Stimulated activated CD8-positive, alpha-beta memory T cell treated with anti-CD3 and anti-CD28 coated beads, Interleukin-15, amount 100 ng/mL, for 4 hours (primary cell): ENCODE results near the gene ACCSL.

Experiments
- DNase-seq, 2 donors: peaks; one replicate each; pipeline ENCODE4 v3.0.0-alpha.2; 2020; ENCODE audit warnings: low read depth in 2 of 2

Gene ACCSL

DNA sequence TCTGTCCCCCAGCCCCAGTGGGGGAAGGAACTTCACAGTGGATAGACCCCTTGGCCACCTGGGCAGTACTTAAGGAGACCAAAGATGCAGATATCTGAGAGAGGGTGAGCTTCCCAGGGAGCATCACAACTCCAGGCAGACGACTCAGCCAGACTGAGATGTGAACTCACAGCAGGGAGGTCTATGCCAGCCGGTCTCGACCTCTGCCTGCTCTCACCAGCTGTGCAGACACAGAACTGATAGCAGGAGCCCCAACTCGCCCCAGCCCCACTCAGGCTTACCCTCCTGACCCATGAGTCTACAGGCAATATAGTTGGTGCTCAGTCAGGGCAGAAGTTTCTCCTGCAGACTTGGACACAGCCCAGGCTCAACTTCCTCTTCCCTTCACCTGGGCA, 29.7 kb upstream of the ACCSL start:
- no peak for DNase-seq

DNA sequence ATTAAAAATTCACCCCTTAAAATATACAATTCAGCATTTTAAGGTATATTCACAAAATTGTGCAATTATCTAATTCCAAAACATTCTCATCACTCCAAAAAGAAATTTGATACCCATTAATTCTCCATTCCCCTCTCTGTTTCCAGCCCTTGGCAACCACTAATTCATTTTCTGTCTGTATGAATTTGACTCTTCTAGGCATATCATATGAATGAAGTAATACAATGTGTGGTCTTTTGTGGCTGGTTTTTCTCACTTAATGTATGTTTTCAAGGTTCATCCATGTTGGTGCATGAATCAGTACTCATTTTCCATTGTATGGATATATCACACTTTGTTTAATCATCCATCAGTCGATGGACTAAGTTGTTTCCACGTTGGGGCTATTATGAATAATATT, 29.0 kb upstream of the ACCSL start:
- DNase-seq = no peak

DNA sequence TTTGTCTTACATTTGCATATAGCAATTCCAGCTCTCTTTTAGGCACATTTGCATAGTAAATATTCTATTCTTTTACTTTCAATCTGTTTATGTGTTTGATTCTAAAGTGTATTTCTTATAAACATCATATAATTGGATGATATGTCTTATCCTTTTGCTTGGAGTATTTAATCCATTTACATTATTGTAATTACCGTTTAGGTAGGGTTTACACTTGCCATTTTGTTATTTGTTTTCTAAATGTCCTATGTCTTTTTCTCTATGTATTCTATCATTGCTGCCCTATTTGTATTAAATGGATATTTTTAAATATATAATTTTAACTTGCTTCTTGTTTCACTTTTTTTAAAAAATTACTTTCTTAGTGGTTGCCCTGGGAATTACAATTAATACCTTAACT, 22.8 kb upstream of the ACCSL start:
- no peak for DNase-seq

DNA sequence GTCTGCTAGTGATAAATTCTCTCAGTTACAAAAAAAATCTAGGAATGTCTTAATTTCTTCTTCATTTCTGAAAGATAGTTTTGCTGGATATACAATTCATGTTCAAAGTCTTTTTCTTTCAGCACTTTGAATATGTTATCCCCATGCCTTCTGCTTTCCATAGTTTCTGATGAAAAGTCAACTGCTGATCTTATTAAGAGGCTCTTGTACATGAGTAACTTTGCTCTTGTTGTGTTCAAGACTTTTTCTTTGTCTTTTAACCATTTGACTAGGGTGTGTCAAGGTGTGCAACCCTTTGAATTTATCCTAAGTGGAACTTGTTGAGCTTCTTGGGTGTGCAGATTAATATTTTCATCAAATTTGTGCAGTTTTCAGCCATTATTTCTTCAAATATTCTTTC, 22.1 kb upstream of the ACCSL start:
- DNase-seq = no peak

DNA sequence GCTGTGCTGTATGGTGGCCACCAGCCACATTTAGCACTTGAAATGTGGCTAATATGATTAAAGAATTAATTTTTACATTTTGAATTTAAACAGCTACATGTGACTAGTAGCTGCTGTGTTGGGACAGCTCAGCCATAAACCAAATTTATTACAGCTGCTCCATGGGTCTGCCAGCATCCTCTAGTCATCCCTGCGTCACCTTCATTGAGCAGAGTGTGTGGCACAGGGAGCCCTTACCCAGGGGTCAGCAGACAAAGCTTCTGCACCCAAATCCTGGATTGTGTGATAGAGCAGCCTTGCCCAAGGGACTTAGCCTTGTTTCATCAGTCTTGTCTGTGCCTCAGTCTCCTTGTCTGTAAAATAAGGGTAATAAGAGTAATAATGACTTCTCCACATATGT, 19.4 kb upstream of the ACCSL start:
- no peak for DNase-seq

DNA sequence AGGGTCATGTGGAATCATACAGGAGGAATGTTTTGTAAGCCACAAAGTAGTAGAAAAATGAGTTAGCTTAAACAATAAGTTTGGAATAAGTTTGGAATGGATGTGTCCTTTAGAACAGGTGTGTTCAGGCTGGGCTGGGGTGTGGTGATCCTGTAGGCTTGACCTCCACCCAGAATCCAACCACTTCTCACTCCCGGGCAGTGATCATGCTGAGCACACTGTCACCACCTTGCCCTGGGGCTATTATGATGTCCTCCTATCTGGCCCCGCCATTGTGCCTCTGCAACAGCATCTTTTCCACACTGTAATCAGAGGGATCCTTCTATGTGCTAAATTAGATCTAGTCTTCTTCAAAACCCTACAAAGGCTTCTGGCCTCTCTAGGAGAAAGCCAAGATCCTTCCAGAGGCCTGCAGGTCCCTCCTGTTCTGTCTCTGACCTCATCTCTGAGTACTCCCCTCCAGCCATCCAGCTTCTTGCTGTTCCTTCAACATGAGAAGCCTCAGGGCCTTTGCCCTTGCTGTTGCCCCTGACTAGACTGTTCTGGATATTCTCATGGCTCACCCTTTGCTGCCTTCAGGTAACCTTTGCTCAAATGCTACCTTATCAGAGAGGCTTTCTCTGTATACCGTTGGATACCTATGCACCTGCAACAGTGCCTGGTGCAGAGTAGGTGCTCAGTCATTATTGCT, 18.8 kb upstream of the ACCSL start:
- DNase-seq = no peak

DNA sequence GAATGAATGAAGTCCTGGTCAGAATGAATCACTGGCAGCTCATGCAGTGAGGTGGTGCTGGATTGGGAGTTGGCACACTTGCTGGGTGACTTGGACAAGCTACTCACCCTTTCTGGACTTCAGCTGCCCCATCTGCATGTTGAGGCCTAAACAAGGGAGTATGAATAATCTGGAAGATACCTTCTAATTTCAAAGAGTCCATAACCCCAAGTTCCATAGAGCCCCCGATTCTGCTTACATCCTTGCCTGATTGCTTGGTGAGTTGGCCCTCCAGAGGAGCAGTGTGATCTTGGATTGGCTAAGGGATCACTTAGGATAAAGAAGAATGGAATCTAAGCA, 18.3 kb upstream of the ACCSL start:
- DNase-seq = no peak

DNA sequence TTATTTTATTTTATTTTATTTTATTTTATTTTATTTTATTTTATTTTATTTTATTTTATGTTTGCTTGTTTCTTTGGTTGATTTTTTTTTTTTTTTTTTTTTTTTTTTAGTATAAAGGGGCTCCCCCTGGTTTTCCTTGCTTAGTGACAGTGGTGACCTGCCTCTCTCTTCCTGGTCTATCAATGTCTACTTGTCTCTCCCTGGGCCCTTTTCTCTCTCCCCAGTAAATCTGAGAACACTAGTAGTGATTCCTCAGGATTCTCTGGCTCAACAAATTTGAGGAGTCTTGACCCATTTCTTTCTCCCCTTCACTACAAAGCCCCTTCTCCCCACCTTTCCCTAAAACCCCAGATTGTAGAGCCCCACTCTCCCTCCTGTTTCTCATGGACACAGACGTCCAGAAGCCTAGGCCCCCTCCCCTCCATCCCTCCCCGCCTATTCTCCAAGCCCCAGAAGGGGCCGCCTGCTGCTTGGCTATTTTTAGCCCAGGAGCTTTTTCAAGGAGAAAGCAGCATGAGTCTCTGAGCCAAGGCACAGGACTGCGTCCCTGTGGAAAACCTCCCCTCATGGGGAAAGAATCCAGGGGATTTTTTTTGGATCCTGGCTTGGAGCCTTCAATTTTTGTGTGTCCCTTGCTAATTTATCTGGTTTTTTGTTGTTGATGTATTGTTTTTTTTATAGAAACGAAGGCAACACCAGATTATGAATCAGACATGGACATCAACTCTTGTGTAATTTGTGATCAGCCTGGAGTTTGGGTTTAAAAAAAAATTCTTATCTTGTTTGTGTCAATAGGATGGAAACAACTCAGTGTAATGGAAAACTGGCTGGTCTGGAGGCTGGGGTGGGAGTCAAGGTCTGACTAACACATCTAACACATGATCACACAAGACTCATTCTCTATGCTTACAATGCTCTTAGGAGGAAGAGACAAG, 17.5 kb upstream of the ACCSL start:
- DNase-seq = no peak

DNA sequence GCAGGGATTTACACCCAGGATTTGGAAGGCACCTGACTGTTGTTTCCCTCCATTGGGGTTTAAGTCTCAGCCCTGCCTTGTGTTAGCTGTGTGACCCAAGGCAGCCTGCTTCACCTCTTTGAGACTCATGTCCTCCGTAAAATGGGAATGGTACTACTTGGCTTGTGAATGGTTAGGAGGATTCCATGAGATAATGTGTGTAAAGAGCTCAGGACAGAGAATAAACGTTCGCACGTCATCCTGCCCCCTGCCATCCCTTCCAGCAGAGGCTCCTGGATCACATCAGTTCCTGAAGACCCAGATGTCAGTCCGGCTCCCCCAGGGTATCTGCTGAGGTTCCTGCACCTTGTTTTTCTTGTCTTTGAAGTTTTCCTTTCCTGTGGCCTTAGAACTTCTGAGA, 16.8 kb upstream of the ACCSL start:
- no peak for DNase-seq

DNA sequence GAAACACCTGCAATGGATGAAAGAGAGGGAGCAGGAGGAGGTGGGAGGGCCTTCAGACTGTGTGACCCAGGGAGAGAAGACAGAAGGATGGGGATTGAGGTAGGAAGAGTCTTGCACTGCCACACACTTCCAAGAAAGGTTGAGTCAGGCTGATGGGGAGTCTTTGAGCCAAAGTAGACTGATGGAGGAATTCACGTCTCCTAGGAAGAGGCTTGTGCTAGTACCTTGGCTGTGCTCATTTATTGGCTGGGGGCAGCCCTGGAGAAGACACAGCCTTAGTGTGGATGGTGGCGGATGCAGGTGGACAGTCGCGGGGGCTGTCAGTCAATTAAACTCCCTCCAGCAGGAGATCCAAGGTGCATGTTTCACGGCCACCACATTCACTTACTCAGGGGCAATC, 16.2 kb upstream of the ACCSL start:
- DNase-seq = no peak

DNA sequence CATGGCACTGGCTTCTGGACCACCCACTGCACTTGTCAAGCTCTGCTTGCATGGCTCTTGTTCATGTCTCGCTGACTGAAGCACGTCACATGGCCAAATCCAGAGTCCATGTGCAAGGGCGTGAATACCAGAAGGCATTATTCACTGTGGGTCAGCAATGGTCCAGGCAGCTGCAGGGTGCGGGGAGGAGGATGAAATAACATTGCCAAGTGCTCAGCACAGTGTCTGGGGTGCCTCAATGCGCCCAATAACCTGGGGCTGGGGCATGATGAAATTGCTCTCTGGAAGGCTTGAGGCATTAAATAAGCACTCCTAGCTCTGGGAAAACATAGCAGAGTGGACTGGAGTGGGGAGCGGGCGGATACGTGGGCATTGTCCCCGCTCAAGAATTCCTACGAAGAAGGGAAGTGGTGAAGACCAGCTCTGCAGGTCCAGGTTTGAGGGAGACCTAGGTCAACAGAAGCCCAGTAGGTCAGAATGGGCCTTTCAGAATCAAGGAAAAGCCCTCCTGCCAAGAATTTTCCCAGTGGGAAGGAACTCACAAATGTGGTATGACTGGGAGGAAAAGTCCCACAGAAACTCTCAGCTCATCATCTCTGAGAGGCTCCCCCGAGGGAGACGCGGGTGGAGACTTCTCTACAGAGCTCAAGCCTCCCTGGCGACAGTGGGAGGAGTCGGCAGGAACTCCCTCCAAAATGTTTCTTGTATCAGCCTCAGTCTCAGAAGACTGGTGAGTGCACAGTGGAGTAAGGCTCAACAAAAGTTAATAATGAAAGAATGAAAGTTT, 15.3 kb upstream of the ACCSL start:
- DNase-seq = no peak

DNA sequence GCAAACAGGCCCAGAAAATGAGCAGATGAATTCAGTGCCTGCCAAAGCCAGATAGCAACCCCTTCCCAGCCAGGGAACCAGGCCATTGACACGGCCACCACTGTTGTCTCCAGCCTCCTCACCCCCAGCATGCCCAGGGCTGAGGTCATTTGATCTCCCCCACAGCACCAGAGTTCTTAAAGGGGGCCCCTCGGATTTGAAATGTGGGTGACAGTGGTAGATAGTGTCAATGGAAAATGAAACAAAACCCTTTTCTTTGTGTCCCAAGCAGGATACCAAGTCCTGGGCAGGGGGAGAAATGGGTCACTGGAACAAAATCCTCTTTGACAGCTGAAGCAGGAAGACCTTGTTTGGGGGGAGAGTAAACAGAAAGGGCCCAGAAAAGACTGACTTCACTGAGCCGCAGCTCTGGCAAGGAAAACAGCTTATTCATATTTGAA, 14.3 kb upstream of the ACCSL start:
- no peak for DNase-seq

DNA sequence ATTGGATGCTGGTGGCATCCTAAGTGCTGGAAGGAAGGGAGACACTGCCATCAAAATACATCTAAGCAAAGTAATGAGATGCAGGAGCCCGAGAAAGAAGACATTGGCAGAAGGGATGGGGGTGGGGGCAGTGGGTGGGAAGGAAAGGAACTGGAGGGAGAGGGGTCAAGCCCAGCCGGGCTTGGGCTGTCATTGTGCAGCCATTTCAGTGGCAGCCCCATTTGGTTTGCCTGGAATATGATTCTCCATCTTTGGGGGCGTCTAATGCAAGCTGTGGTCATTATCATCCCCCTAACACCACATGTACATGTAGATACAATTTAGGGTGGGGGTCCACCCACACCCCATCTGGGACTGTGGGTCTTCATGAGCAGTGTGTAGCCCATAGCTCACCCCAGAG, 13.9 kb upstream of the ACCSL start:
- no peak for DNase-seq

DNA sequence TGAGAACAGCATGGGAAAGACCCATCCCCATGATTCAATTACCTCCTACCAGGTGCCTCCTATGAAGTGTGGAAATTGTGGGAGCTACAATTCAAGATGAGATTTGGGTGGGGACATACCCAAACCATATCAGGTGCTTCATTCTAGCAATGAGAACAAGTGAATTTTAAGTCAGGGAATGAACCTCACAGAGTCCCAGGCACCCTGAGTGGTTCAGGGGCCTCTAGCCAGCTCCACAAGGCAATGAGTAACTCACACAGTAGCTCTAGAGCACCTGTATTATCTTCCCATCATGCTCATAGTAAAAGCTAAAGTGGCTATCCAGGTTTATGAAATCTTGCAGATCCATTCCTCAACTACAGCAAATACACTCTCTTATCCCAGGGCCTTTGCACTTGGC, 13.1 kb upstream of the ACCSL start:
- no peak for DNase-seq

DNA sequence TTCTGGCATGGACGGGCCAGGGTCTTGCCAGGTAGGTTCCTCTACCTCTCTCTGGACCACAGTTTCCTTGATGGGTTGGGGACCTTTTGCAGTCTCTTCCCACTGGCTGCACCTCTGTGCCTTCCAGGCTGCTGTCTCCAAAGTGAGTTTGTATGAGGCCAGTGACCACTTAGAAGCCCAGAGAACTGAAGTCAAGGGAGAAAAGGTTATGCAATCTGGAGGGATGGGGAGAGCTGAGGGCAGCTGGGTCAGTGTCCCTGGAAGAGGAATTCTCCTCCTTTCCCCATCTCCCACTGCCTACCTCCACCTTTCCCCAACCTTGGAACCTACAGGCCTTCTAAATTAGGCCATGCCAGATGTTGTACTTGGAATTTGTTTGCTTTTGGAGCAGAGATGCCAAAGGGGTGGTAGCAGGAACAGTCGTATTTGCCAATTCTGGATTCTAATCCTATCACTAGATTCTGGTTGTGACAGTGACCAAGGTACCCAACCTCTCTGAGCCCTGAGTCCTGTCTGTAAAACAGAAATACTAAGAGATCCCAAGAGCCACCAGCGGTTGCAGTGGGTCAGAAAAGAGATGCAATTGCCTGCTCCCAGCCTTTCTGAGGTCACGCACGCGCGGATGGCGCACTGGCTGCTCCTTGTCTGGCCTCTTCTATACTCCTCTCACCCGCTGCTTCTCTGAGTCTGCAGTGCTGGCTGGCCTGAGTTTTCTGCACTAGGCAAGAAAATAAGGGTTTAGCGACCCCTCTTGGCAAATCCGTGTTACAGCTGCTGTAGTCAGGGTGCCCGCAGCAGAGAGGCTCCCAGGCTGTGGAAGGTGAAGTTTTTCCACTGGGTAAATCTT, 10.7 kb upstream of the ACCSL start:
- no peak for DNase-seq

DNA sequence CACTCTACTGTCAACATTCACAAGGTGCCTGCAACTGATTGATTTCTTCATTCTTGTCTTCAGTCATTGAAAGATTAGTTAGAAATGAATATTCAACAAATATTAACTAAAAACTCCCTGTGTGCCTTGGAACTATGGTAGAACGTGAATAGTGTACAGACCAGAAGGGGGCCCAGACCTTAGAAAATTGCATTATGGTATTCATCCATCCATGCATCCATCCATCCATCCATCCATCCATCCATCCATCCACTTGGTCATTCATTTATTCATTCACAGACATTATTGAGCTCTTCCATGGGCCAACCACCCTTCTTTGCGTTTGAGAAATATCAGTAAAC, 10.2 kb upstream of the ACCSL start:
- no peak for DNase-seq

DNA sequence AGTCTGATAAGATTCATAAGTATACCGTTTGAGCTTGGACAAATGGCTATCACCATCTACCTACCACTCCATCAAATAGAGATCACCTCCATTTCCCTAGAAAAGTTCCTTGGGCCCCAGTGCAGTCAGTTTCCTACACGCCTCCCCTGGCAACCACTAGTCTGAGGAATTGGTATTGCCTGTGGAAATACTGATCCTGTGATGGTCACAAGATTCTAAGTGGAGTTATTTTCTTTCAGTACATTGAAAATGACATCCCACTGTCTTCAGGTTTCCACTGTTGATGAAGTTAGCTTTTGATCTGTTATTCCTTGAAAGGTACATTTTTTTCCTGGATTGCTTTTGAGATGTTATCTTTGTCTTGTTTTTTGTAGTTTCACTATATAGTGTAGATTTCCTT, 4.6 kb upstream of the ACCSL start:
- DNase-seq = no peak

DNA sequence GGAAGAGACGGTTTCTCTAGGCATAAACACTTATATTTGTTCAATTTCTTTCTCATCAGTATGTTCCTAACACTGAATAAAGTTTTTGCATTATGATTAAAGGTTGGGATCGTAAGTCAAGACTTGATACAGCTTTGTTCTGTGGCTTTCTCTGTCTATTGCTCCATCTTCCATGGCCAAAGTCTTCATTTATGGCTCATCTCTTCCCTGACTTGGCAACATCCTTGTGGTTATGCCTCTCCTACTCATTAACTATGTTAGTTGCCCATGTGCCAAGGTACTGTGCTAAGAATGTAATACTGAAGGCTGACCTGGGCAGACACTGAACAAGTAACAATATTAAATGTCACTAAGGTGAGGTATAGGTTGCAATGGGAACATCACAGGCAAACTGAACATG, 1.6 kb upstream of the ACCSL start:
- no peak for DNase-seq

DNA sequence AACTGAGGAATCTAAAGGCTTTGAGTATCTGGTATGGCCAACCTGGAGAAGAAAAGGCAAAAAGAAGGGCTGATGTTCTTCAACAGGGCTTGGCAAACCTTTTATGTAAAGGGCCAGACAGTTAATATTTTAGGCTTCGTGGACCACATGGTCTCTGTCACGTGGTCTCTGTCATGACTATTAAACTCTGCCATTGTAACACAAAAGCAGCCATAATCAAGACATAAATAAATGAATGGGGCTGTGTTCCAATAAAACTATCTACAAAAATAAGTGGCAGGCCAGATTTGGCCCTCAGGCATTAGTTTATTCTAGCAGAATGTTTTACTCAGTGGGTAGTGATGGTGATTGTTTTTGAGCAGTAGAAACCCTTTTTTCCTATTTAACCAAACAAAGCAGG, 483 bp upstream of the ACCSL start:
- DNase-seq = no peak

DNA sequence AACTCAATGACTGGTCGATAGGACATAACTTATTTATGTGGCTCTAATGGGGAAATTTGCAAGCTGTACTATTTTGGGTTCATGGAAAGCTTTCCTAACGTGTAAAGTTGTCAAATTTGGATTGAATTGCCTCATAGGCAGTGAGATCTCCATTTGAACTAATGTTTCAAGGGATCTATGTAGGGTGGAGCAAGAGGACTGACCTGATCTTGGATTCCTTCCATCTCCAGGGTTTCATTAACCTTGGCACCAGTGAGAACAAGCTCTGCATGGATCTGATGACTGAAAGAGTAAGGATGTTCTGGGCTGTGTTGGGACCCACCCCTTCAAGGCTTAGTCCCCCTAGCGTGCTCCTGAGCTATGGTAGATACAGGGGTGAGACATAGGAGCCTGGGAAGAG, 2.1 kb downstream of the ACCSL start:
- no peak for DNase-seq

DNA sequence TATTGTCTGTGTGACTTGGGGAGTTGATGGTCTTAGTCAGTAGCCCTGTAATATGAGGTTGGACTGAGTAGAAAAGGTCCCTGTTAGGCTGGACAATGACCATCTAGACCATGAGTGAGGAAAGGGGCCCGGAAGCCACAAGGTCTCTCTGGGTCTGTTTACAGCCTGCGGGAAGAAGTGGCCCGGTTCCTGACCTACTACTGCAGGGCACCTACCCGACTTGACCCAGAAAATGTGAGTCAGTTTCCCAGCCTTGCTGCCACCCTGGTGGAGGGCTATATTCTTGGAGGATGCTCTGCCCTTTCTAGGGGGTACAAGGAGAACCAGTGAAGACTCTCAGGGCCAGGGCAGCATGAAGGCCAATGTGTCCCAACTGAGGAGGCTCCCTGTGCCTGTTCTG, 3.4 kb downstream of the ACCSL start:
- DNase-seq = no peak

DNA sequence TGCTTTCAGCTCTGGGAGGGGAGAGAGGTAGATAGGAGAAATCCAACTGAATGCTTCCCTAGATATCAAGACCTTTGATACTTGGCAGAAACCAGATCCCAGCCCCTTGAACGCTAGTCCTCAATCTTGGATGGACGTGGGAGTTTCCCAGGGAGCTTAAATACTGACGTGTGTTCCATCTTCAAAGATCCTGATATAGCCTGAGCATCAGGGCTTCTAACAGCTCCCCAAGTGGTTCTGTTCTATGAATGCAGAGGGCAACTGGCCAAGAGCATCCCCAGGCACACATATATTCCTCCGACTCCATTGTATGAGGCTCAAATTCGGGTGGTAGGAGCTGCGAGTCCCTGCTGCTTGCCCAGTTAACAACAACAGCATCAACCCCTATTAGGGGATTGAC, 9.6 kb downstream of the ACCSL start:
- DNase-seq = no peak
